GM12891 (cell line): ENCODE results near the gene NR1I3.

Experiments used
- DNase-seq: peaks from one replicate; pipeline ENCODE4 v3.0.0; 2011; ENCODE audit warnings: low spot score; ENCODE audit not compliant: insufficient read length
- FAIRE-seq: peaks from 2 replicates; lab custom pipeline; 2011; peaks lifted over from hg19 to GRCh38; lab: Jason Lieb, UNC
- PAX5 ChIP-seq: IDR thresholded peaks from 2 replicates; pipeline ENCODE4 v1.6.1; 2011; ENCODE audit warnings: low read length, moderate library complexity, mild to moderate bottlenecking; ENCODE audit not compliant: insufficient read depth, severe bottlenecking
- POLR2A ChIP-seq: IDR thresholded peaks from 2 replicates; pipeline ENCODE4 v1.6.1; 2011; ENCODE audit warnings: low read depth, low read length, control low read depth
- POLR2AphosphoS5 ChIP-seq: IDR thresholded peaks from 2 replicates; pipeline ENCODE4 v1.6.1; 2011; ENCODE audit warnings: low read depth, low read length, control low read depth
- POU2F2 ChIP-seq: IDR thresholded peaks from 2 replicates; pipeline ENCODE4 v1.6.1; 2011; ENCODE audit warnings: low read depth, mild to moderate bottlenecking, control low read depth, low read length, moderate library complexity
- SPI1 ChIP-seq: IDR thresholded peaks from 2 replicates; pipeline ENCODE4 v1.6.1; 2011; ENCODE audit warnings: low read depth, low read length, control low read depth
- TAF1 ChIP-seq: IDR thresholded peaks from 2 replicates; pipeline ENCODE4 v1.6.1; 2011; ENCODE audit warnings: low read depth, low read length, control low read depth

The NR1I3 gene

DNA sequence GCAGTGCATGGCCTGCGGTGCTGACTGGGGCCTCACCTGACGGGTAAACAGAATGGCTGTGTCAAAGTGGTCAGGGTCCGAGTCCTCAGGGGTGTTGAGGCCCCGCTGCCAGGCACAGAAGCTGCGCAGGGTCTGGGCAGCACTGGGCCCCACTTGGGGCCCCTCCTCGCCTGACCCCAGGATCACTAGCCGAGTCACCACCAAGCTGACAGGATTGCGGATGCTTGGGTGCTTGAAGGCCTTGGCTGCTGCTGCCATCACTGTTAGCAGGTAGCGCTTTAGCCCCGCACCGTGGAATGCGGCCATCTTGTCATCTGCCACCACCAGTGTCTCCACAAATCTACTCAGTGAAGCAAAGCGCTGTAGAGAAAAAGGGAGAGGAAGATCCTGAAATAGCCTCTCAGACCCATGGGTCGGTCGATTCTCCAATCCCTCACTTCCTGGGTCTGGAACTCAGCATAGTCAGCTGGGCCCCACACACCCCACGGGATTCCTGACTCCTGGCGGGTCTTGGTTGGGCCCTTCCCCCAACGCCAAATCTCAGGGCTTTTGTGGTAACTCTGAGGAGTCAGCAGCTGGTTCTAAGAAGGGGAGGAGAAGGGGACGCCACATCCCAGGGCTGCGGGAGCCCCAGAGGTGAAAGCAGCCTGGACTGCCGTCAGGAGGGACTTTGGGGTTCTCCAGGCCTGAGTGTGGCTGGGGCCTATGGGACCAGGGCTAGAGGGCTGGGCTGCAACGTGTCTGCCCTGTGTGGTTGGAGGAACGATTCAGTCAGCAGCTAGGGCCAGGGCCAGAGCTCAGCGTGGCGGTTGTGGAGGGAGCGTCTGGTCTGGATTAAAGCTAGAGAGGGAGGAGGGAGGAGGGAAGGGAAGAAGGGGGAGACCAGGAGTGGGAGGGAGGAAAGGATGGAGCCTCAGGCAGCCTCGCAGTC, 41.2 kb downstream of the NR1I3 start:
- FAIRE-seq = no peak
- no peak for DNase-seq
- TF ChIP-seq PAX5 = no peak
- TF ChIP-seq POLR2AphosphoS5 = no peak
- TF ChIP-seq TAF1 = no peak
- TF ChIP-seq POLR2A = no peak
- no peak for TF ChIP-seq POU2F2
- TF ChIP-seq SPI1 = no peak

DNA sequence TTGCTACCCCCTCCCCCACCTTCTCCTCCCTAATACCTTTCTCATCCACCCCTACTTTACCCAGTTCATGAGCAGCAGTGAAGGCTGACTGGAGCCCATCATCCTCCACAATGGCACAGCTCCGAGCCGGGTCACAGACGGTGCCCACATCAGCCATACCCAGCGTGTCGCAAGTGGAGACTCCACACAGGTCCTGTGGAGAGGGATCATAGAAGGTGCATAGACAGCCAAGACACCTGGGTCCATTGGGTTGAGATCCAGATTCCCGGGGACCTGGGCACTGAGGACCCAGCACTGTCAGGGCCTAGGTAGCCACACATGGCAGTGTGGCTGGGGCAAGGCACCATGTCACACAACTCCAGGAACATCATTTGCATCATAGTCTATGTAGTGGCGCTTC, 41.9 kb downstream of the NR1I3 start:
- FAIRE-seq (no peak), DNase-seq (no peak)
- TF ChIP-seq POLR2AphosphoS5 = no peak
- no peak for TF ChIP-seq POLR2A
- no peak for TF ChIP-seq SPI1
- TF ChIP-seq TAF1 = no peak
- no peak for TF ChIP-seq PAX5
- TF ChIP-seq POU2F2 = no peak

DNA sequence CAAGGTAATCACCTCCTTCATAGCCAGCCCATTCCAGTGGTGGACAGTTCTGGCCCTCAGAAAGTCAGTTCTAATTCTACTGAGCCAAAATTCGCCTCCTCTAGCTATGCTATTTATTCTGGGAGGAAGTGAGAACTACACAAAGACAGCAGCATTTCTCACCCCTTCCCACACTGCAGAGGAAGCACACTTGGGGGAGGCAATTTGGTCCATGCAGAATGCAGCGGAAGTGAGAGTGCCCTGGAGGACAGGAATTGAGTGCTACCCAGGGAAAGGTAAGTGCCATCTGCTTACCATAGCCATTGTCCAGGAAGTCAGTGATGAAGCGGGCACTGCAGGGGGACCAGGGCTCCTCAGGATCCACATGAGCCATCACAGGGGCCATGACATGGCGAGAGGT, 42.8 kb downstream of the NR1I3 start:
- no peak for DNase-seq
- FAIRE-seq = peak; percentile 98
- TF ChIP-seq POLR2A (no peak), SPI1 (peak; percentile 95)

GRCh38 chr1:161193561-161194235, 44.3 kb downstream of the NR1I3 start:
- DNase-seq (no peak), FAIRE-seq (no peak)
- TF ChIP-seq TAF1 (no peak), SPI1 (no peak)

DNA sequence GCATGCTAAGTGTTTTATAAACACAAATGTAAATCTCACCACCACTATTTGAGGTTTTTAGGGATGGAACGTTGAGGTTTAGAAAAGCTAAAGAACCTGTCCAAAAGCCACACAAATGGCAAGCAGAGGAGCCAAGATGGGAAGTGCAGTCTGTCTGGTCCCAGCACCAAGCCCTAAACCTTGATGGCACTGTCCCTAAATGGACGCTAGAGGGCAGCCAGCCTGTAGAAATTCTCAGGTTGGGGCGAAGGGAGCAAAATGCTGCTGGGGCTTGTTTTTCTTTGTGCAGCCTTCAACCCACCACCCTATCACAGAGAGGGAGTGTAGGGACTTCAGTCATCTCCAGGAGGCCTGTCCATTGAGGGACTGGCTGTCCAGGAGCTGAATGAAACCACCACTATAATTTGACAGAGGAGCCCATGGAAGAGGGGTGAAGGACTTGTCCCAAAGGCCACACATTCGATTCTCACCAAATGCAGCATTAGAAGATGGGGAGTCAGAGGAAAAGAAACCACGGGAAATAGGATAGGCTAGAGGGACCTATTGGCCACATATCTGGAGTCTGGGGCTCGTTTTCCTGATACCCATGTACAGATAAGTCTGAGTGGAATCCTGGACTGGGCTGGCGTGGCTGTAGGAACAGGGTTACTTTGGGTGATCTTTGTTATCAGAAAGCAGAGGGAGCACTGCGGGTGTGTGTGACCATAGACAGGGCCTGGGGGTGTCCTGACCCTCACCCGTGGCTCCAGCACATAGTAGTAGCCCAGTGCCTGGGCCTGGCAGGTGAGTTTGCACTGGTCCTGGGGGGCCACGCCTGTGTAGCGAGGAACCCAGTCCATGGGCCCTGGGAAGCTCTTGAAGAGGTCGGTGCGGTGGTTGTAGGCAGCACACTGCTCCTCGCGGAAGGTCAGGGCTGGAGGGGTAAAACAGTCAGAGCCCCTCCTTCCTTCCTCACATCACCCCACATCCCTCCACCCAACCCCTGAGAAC, 45.2 kb downstream of the NR1I3 start:
- peak; percentile 85 for FAIRE-seq
- TF ChIP-seq POLR2AphosphoS5 (no peak), SPI1 (peak; percentile 56), POU2F2 (peak; percentile 30; the same call in 1 of the 2 replicates)
- DNase-seq = peak; percentile 71

GRCh38 chr1:161191971-161192370, 46.0 kb downstream of the NR1I3 start:
- DNase-seq (no peak), FAIRE-seq (no peak)
- TF ChIP-seq PAX5 (no peak), SPI1 (no peak), POLR2AphosphoS5 (no peak), POLR2A (no peak), POU2F2 (no peak), TAF1 (no peak)

- TF ChIP-seq SPI1 = no peak
- no peak for TF ChIP-seq TAF1
- TF ChIP-seq POLR2A = no peak
- TF ChIP-seq POU2F2 = no peak
- TF ChIP-seq POLR2AphosphoS5 = no peak
- no peak for TF ChIP-seq PAX5
- FAIRE-seq = no peak
- no peak for DNase-seq
Observed at GRCh38 chr1:161190962-161191521, 47.0 kb downstream of the NR1I3 start.

GRCh38 chr1:161189036-161189435, 49.0 kb downstream of the NR1I3 start:
- DNase-seq (no peak), FAIRE-seq (no peak)
- TF ChIP-seq TAF1 (no peak), PAX5 (no peak), SPI1 (no peak), POU2F2 (no peak), POLR2A (no peak), POLR2AphosphoS5 (no peak)

DNA sequence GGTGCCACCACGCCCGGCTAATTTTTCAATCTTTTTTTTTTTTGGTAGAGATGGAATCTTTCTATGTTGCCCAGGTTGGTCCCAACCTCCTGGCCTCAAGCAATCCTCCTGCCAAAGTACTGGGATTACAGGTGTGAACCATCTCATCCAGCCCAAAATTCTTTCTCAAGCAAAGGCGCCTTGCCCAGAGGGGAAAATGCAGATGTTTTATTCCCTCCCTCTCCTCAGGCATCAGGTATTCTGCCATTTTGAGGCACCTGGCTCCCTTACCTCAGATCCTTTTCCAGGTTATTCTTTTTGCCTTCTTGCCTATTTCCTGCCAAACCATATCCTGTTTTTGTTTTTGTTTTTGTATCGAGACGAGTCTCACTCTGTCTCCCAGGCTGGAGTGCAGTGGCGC, 49.6 kb downstream of the NR1I3 start:
- FAIRE-seq (no peak), DNase-seq (no peak)
- TF ChIP-seq PAX5 = no peak
- TF ChIP-seq POLR2A = no peak
- TF ChIP-seq POLR2AphosphoS5 = no peak
- no peak for TF ChIP-seq SPI1
- no peak for TF ChIP-seq POU2F2
- no peak for TF ChIP-seq TAF1
